ENCODE measurements around the gene DMBX1.
A peak's percentile ranks its signal among the peaks of the same experiment; 100 is the strongest.

- TF ChIP-seq RFX5 (IDR thresholded peaks at IDR 0.05; ENCODE audit: low read depth, low read length), result no peak
- TF ChIP-seq JUND (CRISPR knock-in tag; IDR thresholded peaks at IDR 0.05), result no peak
- no peak for TF ChIP-seq ZNF329 (CRISPR knock-in tag; IDR thresholded peaks at IDR 0.05; ENCODE audit: low read depth)
- peak; percentile 98 for TF ChIP-seq RNF2 (conservative IDR thresholded peaks at IDR 0.05; ENCODE audit: low read depth)
- TF ChIP-seq SMC3 (IDR thresholded peaks at IDR 0.05; ENCODE audit: low read length), result no peak
- 0 out of 2 replicates have a peak, but pooled peaks have one; percentile 49 for TF ChIP-seq EZH2 (conservative IDR thresholded peaks at IDR 0.05; ENCODE audit: low read depth, low read length)
- no peak for TF ChIP-seq ZNF280B (CRISPR knock-in tag; IDR thresholded peaks at IDR 0.05; ENCODE audit: borderline replicate concordance)
- TF ChIP-seq POLR2AphosphoS5 (IDR thresholded peaks at IDR 0.05; ENCODE audit: low read depth, low read length), result no peak
Measured at GRCh38 chr1:46490656-46491442, 1.2 kb downstream of the DMBX1 start.
